Activated naive CD8-positive, alpha-beta T cell treated with anti-CD3 and anti-CD28 coated beads, Interleukin-2, amount 50 U/mL, for 16 hours (primary cell): ENCODE results near the gene GCDH.
"Not testable (repeated sequence)": the region's sequence is repeated elsewhere in the genome, so short reads cannot be mapped to it uniquely, and the experiment has no call there.

ENCODE experiments used
- DNase-seq: peaks from one replicate; pipeline ENCODE4 v3.0.0-alpha.2; 2020; ENCODE audit warnings: low read depth, low spot score

Gene GCDH

GRCh38 chr19:12890787-12891552, at the start of gene GCDH:
Gene GCDH, plus strand, starts transcription at chr19:12891160. Its CDS starts 145 bp downstream, at chr19:12891305.
- peak; percentile 92 for DNase-seq

- no peak for DNase-seq
These were observed 48.4 kb upstream of the GCDH start for GRCh38 chr19:12842511-12842910.

- no peak for DNase-seq
These were observed 47.6 kb upstream of the GCDH start for GRCh38 chr19:12843328-12843727.

- no peak for DNase-seq
These were observed 46.8 kb upstream of the GCDH start for GRCh38 chr19:12843999-12844732.

GRCh38 chr19:12846613-12847012, 44.3 kb upstream of the GCDH start:
- DNase-seq, result not testable (repeated sequence)

- peak; percentile 69 for DNase-seq
These were observed 43.5 kb upstream of the GCDH start for GRCh38 chr19:12847159-12848139.

- DNase-seq, result no peak
These were observed 34.3 kb upstream of the GCDH start for GRCh38 chr19:12856653-12857052.

- no peak for DNase-seq
These were observed 32.7 kb upstream of the GCDH start for GRCh38 chr19:12858041-12858928.

- DNase-seq, result no peak
These were observed 31.4 kb upstream of the GCDH start for GRCh38 chr19:12859546-12859945.

- no peak for DNase-seq
These were observed 26.8 kb upstream of the GCDH start for GRCh38 chr19:12864143-12864542.

GRCh38 chr19:12864721-12865715, 25.9 kb upstream of the GCDH start:
- DNase-seq, result no peak

GRCh38 chr19:12865746-12866415, 25.1 kb upstream of the GCDH start:
- no peak for DNase-seq

- DNase-seq, result no peak
These were observed 24.4 kb upstream of the GCDH start for GRCh38 chr19:12866416-12867119.

GRCh38 chr19:12867120-12868099, 23.6 kb upstream of the GCDH start:
- DNase-seq, result peak; percentile 45

- no peak for DNase-seq
These were observed 22.3 kb upstream of the GCDH start for GRCh38 chr19:12868540-12869112.

- no peak for DNase-seq
These were observed 19.3 kb upstream of the GCDH start for GRCh38 chr19:12871681-12872080.

GRCh38 chr19:12872255-12872654, 18.7 kb upstream of the GCDH start:
- no peak for DNase-seq
